Measurements from ENCODE around the gene CCND3. TPM values are rescaled to one million over a fixed set of nuclear protein-coding genes. Genes with fewer than 3 reads are reported as not detected.

Gene CCND3
- total RNA-seq, 1 donor from 2014 or later, result 32.2 TPM

GRCh38 chr6:41920921-41921711 lies 20.5 kb downstream of the CCND3 start, which contains the start of the genes BYSL and MED20:
Gene BYSL, plus strand, starts transcription at chr6:41921499. Its CDS starts 64 bp downstream, at chr6:41921563.
Gene MED20, minus strand, starts transcription at chr6:41921139. Its CDS starts 121 bp downstream, at chr6:41921018.
- peak; percentile 97 for ATAC-seq

- peak; percentile 13 for ATAC-seq
These were observed 24.1 kb downstream of the CCND3 start for GRCh38 chr6:41917528-41917927.

- no peak for ATAC-seq
These were observed 26.6 kb downstream of the CCND3 start for GRCh38 chr6:41914869-41915530.

- no peak for ATAC-seq
These were observed 27.3 kb downstream of the CCND3 start for GRCh38 chr6:41914343-41914742.

GRCh38 chr6:41909727-41910126 lies 31.9 kb downstream of the CCND3 start:
- no peak for ATAC-seq

GRCh38 chr6:41901882-41902519 lies 39.6 kb downstream of the CCND3 start:
- peak; percentile 41 for ATAC-seq

GRCh38 chr6:41900861-41901260 lies 40.7 kb downstream of the CCND3 start:
- no peak for ATAC-seq

GRCh38 chr6:41896281-41896680 lies 45.3 kb downstream of the CCND3 start:
- no peak for ATAC-seq

- ATAC-seq, result peak; percentile 98
These were observed 46.0 kb downstream of the CCND3 start, which contains the start of gene USP49 for GRCh38 chr6:41895300-41896233. Gene USP49, minus strand, starts transcription at chr6:41895375. Its CDS starts 88,392 bp downstream, at chr6:41806983.

- ATAC-seq, result peak; percentile 52
These were observed 47.0 kb downstream of the CCND3 start for GRCh38 chr6:41894366-41895299.

GRCh38 chr6:41892921-41893564 lies 48.6 kb downstream of the CCND3 start:
- ATAC-seq, result no peak

GRCh38 chr6:41887331-41887751 lies 54.3 kb downstream of the CCND3 start:
- no peak for ATAC-seq

- ATAC-seq, result no peak
These were observed 55.7 kb downstream of the CCND3 start for GRCh38 chr6:41885930-41886329.

- ATAC-seq, result no peak
These were observed 56.7 kb downstream of the CCND3 start for GRCh38 chr6:41884957-41885356.

Other genes with a start within 250 kb of the CCND3 start
- gene TFEB, start 206.2 kb downstream of the CCND3 start, total RNA-seq, result 10.9 TPM
- not detected for gene PGC, start 194.4 kb downstream of the CCND3 start, total RNA-seq
- 2.2 TPM for gene FRS3, start 161.9 kb downstream of the CCND3 start, total RNA-seq
- 2.2 TPM for gene PRICKLE4, start 161.0 kb downstream of the CCND3 start, total RNA-seq
- gene TOMM6, start 154.1 kb downstream of the CCND3 start, total RNA-seq, result 189 TPM
- gene USP49, start 46.4 kb downstream of the CCND3 start, total RNA-seq, result 1.5 TPM
- 15.6 TPM for gene MED20, start 20.7 kb downstream of the CCND3 start, total RNA-seq
- gene BYSL, start 20.3 kb downstream of the CCND3 start, total RNA-seq, result 16.2 TPM
- gene TAF8, start 108.7 kb upstream of the CCND3 start, total RNA-seq, result 13.8 TPM
- gene C6orf132, start 200.8 kb upstream of the CCND3 start, total RNA-seq, result 216 TPM
- not detected for gene GUCA1A, start 231.6 kb upstream of the CCND3 start, total RNA-seq

All from esophagus mucosa (tissue), 1 donor.